ENCODE measurements around the gene SDF2L1. TPM values are rescaled to one million over a fixed set of nuclear protein-coding genes. Genes with fewer than 3 reads are reported as not detected.
A peak's percentile ranks its signal among the peaks of the same experiment; 100 is the strongest.
"Not testable (repeated sequence)": the region's sequence is repeated elsewhere in the genome, so short reads cannot be mapped to it uniquely, and the experiment has no call there.

SDF2L1 gene
- polyA plus RNA-seq, 5 donors = 11.5 to 32.0 (median 13.2) TPM

- DNase-seq = no peak
Measured at GRCh38 chr22:21615731-21616130, 26.4 kb upstream of the SDF2L1 start.

- not testable (repeated sequence) for DNase-seq
Measured at GRCh38 chr22:21617337-21617736, 24.8 kb upstream of the SDF2L1 start.

- no peak for DNase-seq
Measured at GRCh38 chr22:21621025-21621424, 21.1 kb upstream of the SDF2L1 start.

GRCh38 chr22:21622011-21622918 lies 19.8 kb upstream of the SDF2L1 start:
- no peak for DNase-seq

- no peak for DNase-seq
Measured at GRCh38 chr22:21622919-21623647, 19.0 kb upstream of the SDF2L1 start.

GRCh38 chr22:21623648-21623970 lies 18.5 kb upstream of the SDF2L1 start:
- DNase-seq = no peak

- DNase-seq = no peak
Measured at GRCh38 chr22:21624120-21624879, 17.8 kb upstream of the SDF2L1 start.

- no peak for DNase-seq
Measured at GRCh38 chr22:21624880-21625791, 17.0 kb upstream of the SDF2L1 start.

- no peak for DNase-seq
Measured at GRCh38 chr22:21626073-21626734, 15.9 kb upstream of the SDF2L1 start.

GRCh38 chr22:21626735-21627469 lies 15.2 kb upstream of the SDF2L1 start:
- DNase-seq = no peak

GRCh38 chr22:21628386-21629254 lies 13.5 kb upstream of the SDF2L1 start:
- no peak for DNase-seq

GRCh38 chr22:21629255-21630149 lies 12.6 kb upstream of the SDF2L1 start, which contains the start of gene YDJC:
YDJC (minus strand) TSS chr22:21630022; CDS start chr22:21630014, 8 bp downstream.
- peak; percentile 62 to 88 for DNase-seq

GRCh38 chr22:21631025-21631424 lies 11.1 kb upstream of the SDF2L1 start:
- no peak for DNase-seq

- DNase-seq = no peak
Measured at GRCh38 chr22:21632237-21632895, 9.7 kb upstream of the SDF2L1 start, which contains the start of gene CCDC116. CCDC116 (plus strand) TSS chr22:21632760; CDS start chr22:21633182, 422 bp downstream.

- no peak for DNase-seq
Measured at GRCh38 chr22:21632931-21633330, 9.2 kb upstream of the SDF2L1 start.

- DNase-seq = no peak
Measured at GRCh38 chr22:21633481-21633880, 8.6 kb upstream of the SDF2L1 start.

- DNase-seq = no peak
Measured at GRCh38 chr22:21634081-21634480, 8.0 kb upstream of the SDF2L1 start.
